A673 (cell line): ENCODE data around the gene PDC.

ENCODE experiments used
- CTCF ChIP-seq: fragments of 300-800, 200-600 bp; sonication (generic); conservative IDR thresholded peaks from 2 replicates; pipeline ENCODE4 v1.5.1; 2017; ENCODE audit warnings: low read depth, mild to moderate bottlenecking, antibody characterized with exemption, low read length, moderate library complexity, mixed read lengths
- EZH2 ChIP-seq: fragments of 200-600 bp; sonication (generic); IDR thresholded peaks from 2 replicates; pipeline ENCODE4 v1.6.1; 2017; ENCODE audit warnings: borderline replicate concordance, low read depth, mild to moderate bottlenecking, mixed read lengths, antibody characterized with exemption, low read length; ENCODE audit not compliant: poor library complexity, severe bottlenecking

GRCh38 chr1:186503190-186503589, 42.3 kb upstream of the PDC start:
- TF ChIP-seq CTCF (no peak), EZH2 (no peak)
